ENCODE results near the gene CCT7. TPM values are rescaled to one million over a fixed set of nuclear protein-coding genes. Genes with fewer than 3 reads are reported as not detected.

Gene CCT7
- total and polyA plus RNA-seq, 2 of the 8 experiments (the other 6 are each of a cell fraction or from before 2014, with no cell fraction given) = 440 to 474 TPM

- Histone ChIP-seq H3K79me2 (ENCODE audit: control insufficient read depth in 1 of 2, insufficient read depth in 2 of 2, low read length in 2 of 2) (peaks cover 0 to 11% of the 10 kb centered on the region in 2 experiments; a peak in 2 of 4 replicates), H2AFZ (ENCODE audit: low read length) (no peak overlapping the region), H3K56ac (replicated peaks; ENCODE audit: insufficient read length, low read depth, low read length) (no peak overlapping the region), H3K4me2 (ENCODE audit: insufficient read depth in 1 of 2, low read depth in 2 of 2, low read length in 2 of 2) (no peak overlapping the region), H4K5ac (ENCODE audit: insufficient read length, low read depth, low read length) (no peak overlapping the region), H2BK20ac (ENCODE audit: low read length) (no peak overlapping the region), H2BK12ac (ENCODE audit: low read depth, low read length) (no peak overlapping the region), H3K4me1 (replicated peaks in 1 of 4; ENCODE audit: control insufficient read depth in 3 of 4, insufficient read depth in 4 of 4, low read length in 3 of 4) (no peaks in the 10 kb centered on the region), H3K4me3 (ENCODE audit: extremely low read depth in 1 of 4, insufficient read depth in 2 of 4, low read depth in 3 of 4, low read length in 4 of 4) (no peak overlapping the region), H3K23ac (ENCODE audit: insufficient read length) (no peak overlapping the region), H2BK5ac (ENCODE audit: low read depth, low read length) (no peak overlapping the region), H3K14ac (ENCODE audit: insufficient read length) (no peak overlapping the region), H3K4ac (replicated peaks; ENCODE audit: insufficient read length, low read depth, low read length) (no peak overlapping the region), H3K36me3 (ENCODE audit: control insufficient read depth in 2 of 4, insufficient read depth in 4 of 4, low read length in 3 of 4) (peaks cover 63 to 96% (median 85%) of the 10 kb centered on the region in 4 experiments), H3K79me1 (ENCODE audit: low read depth, low read length) (peaks cover 2% of the 10 kb centered on the region; the same call in 1 of the 2 replicates), H3K23me2 (ENCODE audit: low read depth, low read length) (no peaks in the 10 kb centered on the region), H4K91ac (replicated peaks; ENCODE audit: insufficient read length, low read length) (no peak overlapping the region), H4K20me1 (replicated peaks in 1 of 2; ENCODE audit: control insufficient read depth in 1 of 2, insufficient read depth in 2 of 2, low read length in 2 of 2) (peaks cover 4 to 21% of the 10 kb centered on the region in 2 experiments), H3K9me3 (ENCODE audit: insufficient read depth in 2 of 2, low read depth in 1 of 2, low read length in 1 of 2) (no peaks in the 10 kb centered on the region), H2BK15ac (ENCODE audit: low read length) (no peak overlapping the region), H3K27ac (ENCODE audit: low read depth, low read length) (no peak overlapping the region), H3K18ac (ENCODE audit: extremely low read depth, low read length) (no peak overlapping the region), H4K8ac (ENCODE audit: extremely low read depth, insufficient read depth, low read length) (no peak overlapping the region), H2AK5ac (ENCODE audit: low read depth, low read length) (no peak overlapping the region), H3K9ac (replicated peaks in 1 of 4; ENCODE audit: extremely low read depth in 1 of 4, low read depth in 3 of 4, low read length in 3 of 4) (no peak overlapping the region), H3K27me3 (replicated peaks in 1 of 4; ENCODE audit: control insufficient read depth in 3 of 4, extremely low read depth in 1 of 4, insufficient read depth in 3 of 4, low read length in 3 of 4) (no peaks in the 10 kb centered on the region), H2BK120ac (replicated peaks; ENCODE audit: low read depth, low read length) (no peak overlapping the region)
- FAIRE-seq (no peak), DNase-seq (ENCODE audit: low read depth in 1 of 2, low spot score in 2 of 2) (no peak)
- 89% methylated on average over 3 of the region's 3 CpGs; no CpG with 5 or more reads in 1 of the 2 experiments for WGBS, 2 experiments (ENCODE audit: extremely low coverage in 1 of 2, insufficient coverage in 1 of 2, insufficient read length in 1 of 2, insufficient replicate concordance in 2 of 2, low coverage in 1 of 2, low lambda C conversion rate in 2 of 2, missing lambda C conversion rate in 1 of 2)
- POLR2A ChIA-PET (ENCODE audit: partially characterized antibody) = interaction anchor here (1.3 to 6.5 kb wide), 4 partner anchors 7 to 17 kb away, joined by 3 to 65 read pairs (median 8); partner anchors contain the start of genes CCT7 and PRADC1
- CTCF ChIA-PET (ENCODE audit: partially characterized antibody) = interaction anchor here (1.2 to 1.5 kb wide), 4 partner anchors 12 to 42 kb away, joined by 3 to 5 read pairs (median 4); no protein-coding TSS in a partner anchor
- TF ChIP-seq SP4 (IDR thresholded peaks at IDR 0.05; ENCODE audit: low read length) (no peak), CTCF (IDR thresholded peaks at IDR 0.05; ENCODE audit: control extremely low read depth in 1 of 3, insufficient read depth in 1 of 3, low read depth in 1 of 3, low read length in 3 of 3) (no peak), SP1 (IDR thresholded peaks at IDR 0.05; ENCODE audit: low read depth, low read length) (no peak), PHF8 (conservative IDR thresholded peaks at IDR 0.05; ENCODE audit: low read depth, low read length) (no peak), SIRT6 (IDR thresholded peaks at IDR 0.05; ENCODE audit: low read length) (no peak), EZH2 (IDR thresholded peaks at IDR 0.05; ENCODE audit: low read depth, low read length, severe bottlenecking) (no peak), HDAC6 (IDR thresholded peaks at IDR 0.05; ENCODE audit: low read depth, low read length) (no peak), NRF1 (IDR thresholded peaks at IDR 0.05; ENCODE audit: low read depth, low read length) (no peak), CTBP2 (IDR thresholded peaks at IDR 0.05; ENCODE audit: borderline replicate concordance, insufficient read depth, insufficient read length, low read length) (no peak), TEAD4 (IDR thresholded peaks at IDR 0.05; ENCODE audit: low read depth, low read length) (no peak)
Observed at GRCh38 chr2:73246850-73247249, 12.7 kb downstream of the CCT7 start.

Data from H1 (cell line).